Type B pancreatic cell (in vitro differentiated cells): Measurements from ENCODE around the gene STARD7. TPM values are rescaled to one million over a fixed set of nuclear protein-coding genes. Genes with fewer than 3 reads are reported as not detected.
"Not testable (repeated sequence)": the region's sequence is repeated elsewhere in the genome, so short reads cannot be mapped to it uniquely, and the experiment has no call there.

ENCODE experiments used
- DNase-seq: peaks from one replicate; pipeline ENCODE4 v3.0.0; 2021; ENCODE audit warnings: mixed read lengths; ENCODE audit not compliant: unreplicated experiment; ENCODE audit errors: extremely low spot score
- H3K27ac Mint-ChIP-seq: 2 replicates; pipeline ENCODE4 v1.8.0; 2021; ENCODE audit warnings: mild to moderate bottlenecking, mixed read lengths
- H3K27me3 Mint-ChIP-seq: 2 replicates; pipeline ENCODE4 v1.8.0; 2021; ENCODE audit warnings: mixed read lengths
- H3K36me3 Mint-ChIP-seq: 2 replicates; pipeline ENCODE4 v1.8.0; 2021; ENCODE audit warnings: mixed read lengths
- H3K4me1 Mint-ChIP-seq: one replicate; pipeline ENCODE4 v1.8.0; 2021; ENCODE audit warnings: mixed read lengths; ENCODE audit not compliant: unreplicated experiment
- H3K4me3 Mint-ChIP-seq: 2 replicates; pipeline ENCODE4 v1.8.0; 2021; ENCODE audit warnings: mild to moderate bottlenecking, mixed read lengths
- H3K9me3 Mint-ChIP-seq: 2 replicates; pipeline ENCODE4 v1.8.0; 2021; ENCODE audit warnings: mixed read lengths
- CTCF ChIP-seq: fragments of 200-600 bp; sonication (generic); conservative IDR thresholded peaks from 2 replicates; pipeline ENCODE4 v1.5.0; 2021; ENCODE audit warnings: antibody characterized with exemption, mild to moderate bottlenecking
- long read RNA-seq: library from polyadenylated mRNA; unstranded; transcript quantifications from one replicate; pipeline ENCODE4 v2.0.0, GENCODE V29; 2020
- total RNA-seq: library from RNA; stranded (reverse); gene quantifications from 2 replicates; pipeline ENCODE4 v1.2.1, GENCODE V29; 2021; ENCODE audit warnings: low replicate concordance

The STARD7 gene, protein sequence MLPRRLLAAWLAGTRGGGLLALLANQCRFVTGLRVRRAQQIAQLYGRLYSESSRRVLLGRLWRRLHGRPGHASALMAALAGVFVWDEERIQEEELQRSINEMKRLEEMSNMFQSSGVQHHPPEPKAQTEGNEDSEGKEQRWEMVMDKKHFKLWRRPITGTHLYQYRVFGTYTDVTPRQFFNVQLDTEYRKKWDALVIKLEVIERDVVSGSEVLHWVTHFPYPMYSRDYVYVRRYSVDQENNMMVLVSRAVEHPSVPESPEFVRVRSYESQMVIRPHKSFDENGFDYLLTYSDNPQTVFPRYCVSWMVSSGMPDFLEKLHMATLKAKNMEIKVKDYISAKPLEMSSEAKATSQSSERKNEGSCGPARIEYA
- 133 and 146 TPM in 2 replicates for total RNA-seq
- long read RNA-seq, transcript STARD7-201 (8 exons, 3,368 nt) = major isoform, 39 of 100 reads
- long read RNA-seq, partial matches to known transcripts = 14 of 100 reads
- long read RNA-seq, other reads (novel, unspliced or antisense) = 46 of 100 reads

DNA sequence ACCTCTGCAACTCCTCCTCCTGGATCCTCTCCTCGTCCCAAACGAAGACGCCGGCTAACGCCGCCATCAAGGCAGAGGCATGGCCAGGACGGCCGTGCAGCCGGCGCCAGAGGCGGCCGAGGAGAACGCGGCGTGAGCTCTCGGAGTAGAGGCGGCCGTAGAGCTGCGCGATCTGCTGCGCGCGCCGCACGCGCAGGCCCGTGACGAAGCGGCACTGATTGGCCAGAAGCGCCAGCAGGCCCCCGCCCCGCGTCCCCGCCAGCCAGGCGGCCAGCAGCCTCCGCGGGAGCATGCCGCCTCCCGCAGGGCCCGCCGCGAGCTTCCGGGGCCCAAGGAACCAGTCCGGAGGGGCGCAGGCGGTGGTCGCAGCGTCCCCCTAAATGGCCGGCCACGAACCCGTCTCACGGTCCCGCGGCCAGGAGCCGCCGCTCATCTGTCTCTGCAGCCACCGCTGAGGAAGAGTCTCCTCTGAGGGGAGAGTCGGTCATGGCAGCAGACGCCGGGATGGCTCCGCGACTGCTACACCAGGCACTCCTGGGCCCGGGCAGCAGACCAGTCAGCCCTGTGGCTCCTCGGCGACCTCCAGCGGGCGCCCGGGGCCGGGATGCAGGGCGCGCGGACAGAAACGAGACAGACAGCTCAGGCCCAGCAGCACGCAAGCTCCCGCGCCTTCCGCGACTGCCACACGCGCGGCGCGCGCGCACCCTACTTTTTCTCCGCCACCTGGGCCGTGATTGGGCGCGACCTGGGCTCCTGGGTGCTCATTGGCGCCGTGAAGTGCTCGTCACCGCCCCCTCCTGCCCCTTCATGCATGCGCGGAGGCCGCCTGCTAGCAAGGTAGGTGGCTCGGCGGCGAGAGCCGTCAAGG, at the start of gene STARD7:
Gene STARD7 (minus strand): TSS at position 685 of the 868 bp plus-strand sequence. CDS start 393 bp downstream, at position 292.
- peaks cover 17% of the 10 kb centered on the region for H3K36me3 Mint-ChIP-seq
- H3K4me3 Mint-ChIP-seq = peak within 1 kb of the TSS; percentile 97
- H3K27ac Mint-ChIP-seq = peak within 1 kb of the TSS; percentile 88
- peak; percentile 99 for DNase-seq
- TF ChIP-seq CTCF = peak; percentile 29
- no peaks in the 10 kb centered on the region for H3K9me3 Mint-ChIP-seq
- H3K4me1 Mint-ChIP-seq = peaks cover 35% of the 10 kb centered on the region
- no peaks in the 10 kb centered on the region for H3K27me3 Mint-ChIP-seq

- not testable (repeated sequence) for H3K4me3 Mint-ChIP-seq, H3K27ac Mint-ChIP-seq
- H3K4me1 Mint-ChIP-seq = peaks cover 14% of the 10 kb centered on the region
These were observed 49.1 kb upstream of the STARD7 start for GRCh38 chr2:96257744-96258143.

GRCh38 chr2:96256611-96257113, 48.0 kb upstream of the STARD7 start:
- Mint-ChIP-seq H3K27me3 (no peaks in the 10 kb centered on the region), H3K27ac (no peak overlapping the region), H3K4me1 (peaks cover 21% of the 10 kb centered on the region), H3K4me3 (no peak overlapping the region), H3K9me3 (no peaks in the 10 kb centered on the region), H3K36me3 (peaks cover 22% of the 10 kb centered on the region)
- no peak for DNase-seq
- TF ChIP-seq CTCF = no peak

More at GRCh38 chr2:96257744-96258143, 49.1 kb upstream of the STARD7 start:
- not testable (repeated sequence) for DNase-seq, H3K9me3 Mint-ChIP-seq, H3K27me3 Mint-ChIP-seq
- H3K36me3 Mint-ChIP-seq = peaks cover 18% of the 10 kb centered on the region

DNA sequence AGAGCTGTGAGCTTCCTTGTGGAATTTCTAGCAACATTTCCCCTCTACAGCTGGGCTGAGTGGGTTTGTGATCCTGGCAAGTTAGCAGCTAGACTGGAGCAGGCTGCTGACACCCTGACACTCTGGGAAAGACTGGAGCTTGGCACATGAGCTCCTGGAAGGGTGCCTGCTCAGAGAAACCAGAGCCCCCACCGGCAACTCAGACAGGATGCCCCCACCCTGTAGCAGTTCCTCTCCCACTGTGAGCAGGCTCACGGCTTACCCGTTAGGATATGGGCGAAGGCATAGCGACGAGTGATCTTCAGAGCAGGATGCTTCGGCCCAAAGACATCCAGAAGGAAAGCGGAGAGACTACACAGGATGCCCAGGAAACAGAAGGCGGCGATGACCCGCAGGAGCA, 45.9 kb upstream of the STARD7 start:
- no peak for TF ChIP-seq CTCF
- no peak for DNase-seq
- no peaks in the 10 kb centered on the region for H3K27me3 Mint-ChIP-seq
- H3K4me1 Mint-ChIP-seq = peaks cover 21% of the 10 kb centered on the region
- peaks cover 17% of the 10 kb centered on the region for H3K36me3 Mint-ChIP-seq
- H3K9me3 Mint-ChIP-seq = no peaks in the 10 kb centered on the region
- H3K27ac Mint-ChIP-seq = no peak overlapping the region
- H3K4me3 Mint-ChIP-seq = no peak overlapping the region

DNA sequence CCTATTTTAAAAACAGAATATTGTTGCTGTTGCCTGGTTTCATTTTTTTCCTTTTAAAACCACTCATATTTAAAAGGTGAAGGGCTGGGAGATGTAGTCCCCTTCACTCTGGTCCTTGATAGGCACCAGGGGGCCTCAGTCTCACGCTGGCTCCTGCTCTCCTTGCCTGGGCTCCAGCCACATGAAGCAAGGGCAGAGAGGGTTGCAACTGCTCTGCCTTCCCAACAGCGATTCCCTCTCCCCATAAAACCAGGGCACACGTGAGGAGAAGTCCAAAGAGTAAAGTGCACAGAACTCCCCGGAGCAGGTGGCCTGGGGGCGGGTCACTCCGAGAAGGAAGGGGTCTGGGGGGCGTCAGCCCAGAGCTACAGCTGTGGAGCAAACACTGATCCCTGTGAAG, 44.4 kb upstream of the STARD7 start:
- H3K9me3 Mint-ChIP-seq = no peaks in the 10 kb centered on the region
- no peak for DNase-seq
- H3K36me3 Mint-ChIP-seq = peaks cover 17% of the 10 kb centered on the region
- H3K4me3 Mint-ChIP-seq = no peak overlapping the region
- no peak overlapping the region for H3K27ac Mint-ChIP-seq
- H3K27me3 Mint-ChIP-seq = no peaks in the 10 kb centered on the region
- no peak for TF ChIP-seq CTCF
- peaks cover 22% of the 10 kb centered on the region for H3K4me1 Mint-ChIP-seq
